Activated CD4-positive, alpha-beta T cell treated with anti-CD3 and anti-CD28 coated beads, Interleukin-2, amount 10 ng/mL, durations not matched to agents 24 days and 14 days (primary cell): ENCODE measurements around the gene FBXL7. TPM values are rescaled to one million over a fixed set of nuclear protein-coding genes. Genes with fewer than 3 reads are reported as not detected.

ENCODE experiments used
- DNase-seq: peaks from one replicate; pipeline ENCODE4 v3.0.0; 2022
- H3K27ac Mint-ChIP-seq: one replicate; pipeline ENCODE4 v1.8.0; 2022; ENCODE audit warnings: mild to moderate bottlenecking, mixed read lengths
- H3K27me3 Mint-ChIP-seq: one replicate; pipeline ENCODE4 v1.8.0; 2022; ENCODE audit warnings: mixed read lengths
- H3K36me3 Mint-ChIP-seq: one replicate; pipeline ENCODE4 v1.8.0; 2022; ENCODE audit warnings: low read depth, mild to moderate bottlenecking, mixed read lengths
- H3K4me1 Mint-ChIP-seq: one replicate; pipeline ENCODE4 v1.8.0; 2021; ENCODE audit warnings: mixed read lengths
- H3K4me3 Mint-ChIP-seq: one replicate; pipeline ENCODE4 v1.8.0; 2022; ENCODE audit warnings: mild to moderate bottlenecking, moderate library complexity, mixed read lengths
- H3K9me3 Mint-ChIP-seq: one replicate; pipeline ENCODE4 v1.8.0; 2021; ENCODE audit warnings: mixed read lengths
- intact Hi-C: fragments of 100-400 bp; cut with micrococcal nuclease; formaldehyde crosslinking; loops from one replicate; pipeline ENCODE4 v1.15.1; 2023
- total RNA-seq: library from RNA; stranded (reverse); gene quantifications from 2 replicates; pipeline ENCODE4 v1.2.3, GENCODE V29; 2022

The FBXL7 gene
- total RNA-seq, 1 donor from 2014 or later: not detected

DNA sequence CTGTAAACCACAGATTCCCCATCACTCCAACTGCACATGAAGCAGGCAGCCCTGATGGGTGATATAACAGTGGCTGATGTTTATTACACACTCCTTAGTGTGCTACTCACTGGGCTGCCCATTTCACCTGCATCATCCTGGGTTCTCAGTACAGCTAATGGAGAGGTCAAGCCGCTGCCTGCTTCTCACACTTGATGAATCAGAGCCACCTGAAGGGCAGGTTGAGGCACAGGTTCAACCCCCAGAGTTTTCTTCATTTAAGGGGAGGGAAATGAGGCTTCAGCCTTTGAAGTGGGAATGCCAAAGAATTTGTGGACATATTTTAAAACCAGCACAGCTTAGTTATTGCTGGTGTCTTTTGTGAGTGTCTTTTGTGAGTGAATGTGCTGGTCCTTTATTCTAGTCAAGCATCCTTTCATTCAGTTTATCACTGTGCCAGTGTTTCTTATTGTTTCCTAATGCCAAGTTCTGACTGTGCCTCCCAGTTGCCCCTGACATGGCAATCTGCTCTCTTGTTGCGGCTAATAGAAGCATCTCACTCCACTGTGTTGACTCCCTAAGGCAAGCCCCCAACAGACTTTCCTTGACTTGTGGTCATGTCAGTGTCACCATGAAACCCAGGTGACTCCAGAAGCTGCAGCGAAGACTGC is 109.2 kb downstream of the FBXL7 start:
- H3K36me3 Mint-ChIP-seq: no peaks in the 10 kb centered on the region
- no peak for DNase-seq
- H3K27ac Mint-ChIP-seq: no peak overlapping the region
- no peak overlapping the region for H3K4me3 Mint-ChIP-seq
- H3K27me3 Mint-ChIP-seq: no peaks in the 10 kb centered on the region
- no peaks in the 10 kb centered on the region for H3K4me1 Mint-ChIP-seq
- intact Hi-C loops: no loop called here
- H3K9me3 Mint-ChIP-seq: no peaks in the 10 kb centered on the region

DNA sequence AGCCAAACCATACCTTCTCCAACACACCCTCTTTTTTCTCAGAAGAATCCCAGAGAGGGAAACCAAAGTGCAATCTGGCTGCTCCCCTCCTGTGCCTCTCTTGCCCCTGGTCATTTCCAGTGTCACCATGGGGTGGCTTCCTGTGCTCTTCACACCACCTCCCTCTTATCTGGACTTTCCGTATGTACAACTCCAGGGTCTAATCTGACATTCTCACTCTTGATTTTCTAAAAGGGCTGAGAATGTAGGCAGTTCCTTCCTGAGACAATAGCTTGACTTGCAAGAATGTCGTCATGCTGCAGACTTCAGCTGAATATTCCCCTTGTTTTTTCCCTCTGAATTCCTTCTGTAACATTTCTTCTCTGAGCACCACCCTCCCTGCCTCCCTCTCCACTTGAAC is 110.2 kb downstream of the FBXL7 start:
- H3K4me3 Mint-ChIP-seq: no peak overlapping the region
- H3K27me3 Mint-ChIP-seq: no peaks in the 10 kb centered on the region
- H3K9me3 Mint-ChIP-seq: no peaks in the 10 kb centered on the region
- no peak overlapping the region for H3K27ac Mint-ChIP-seq
- H3K4me1 Mint-ChIP-seq: no peaks in the 10 kb centered on the region
- intact Hi-C loops: no loop called here
- no peaks in the 10 kb centered on the region for H3K36me3 Mint-ChIP-seq
- DNase-seq: no peak

DNA sequence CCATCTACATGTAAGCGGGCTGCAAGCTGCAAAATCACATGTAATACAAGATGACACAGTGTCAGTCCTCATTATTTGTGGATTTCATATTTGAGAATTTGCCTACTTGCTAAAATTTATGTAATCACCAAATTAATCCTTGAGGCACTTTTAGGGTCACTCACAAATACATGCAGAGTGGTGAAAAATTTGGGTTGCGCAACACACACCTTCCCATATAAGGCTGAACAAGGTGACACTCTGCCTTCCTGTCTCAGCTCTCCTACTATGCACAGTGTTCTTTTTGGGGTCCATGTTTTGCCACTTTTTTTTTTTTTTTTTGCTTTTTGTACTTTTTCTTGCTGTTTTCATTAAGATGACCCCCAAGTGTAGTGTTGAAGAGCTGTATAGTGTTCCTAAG is 111.0 kb downstream of the FBXL7 start:
- no peaks in the 10 kb centered on the region for H3K36me3 Mint-ChIP-seq
- no peaks in the 10 kb centered on the region for H3K9me3 Mint-ChIP-seq
- no peak for DNase-seq
- intact Hi-C loops: no loop called here
- no peak overlapping the region for H3K27ac Mint-ChIP-seq
- no peaks in the 10 kb centered on the region for H3K4me1 Mint-ChIP-seq
- no peak overlapping the region for H3K4me3 Mint-ChIP-seq
- H3K27me3 Mint-ChIP-seq: no peaks in the 10 kb centered on the region

GRCh38 chr5:15612915-15613635 is 113.1 kb downstream of the FBXL7 start:
- Mint-ChIP-seq H3K27ac (no peak overlapping the region), H3K27me3 (no peaks in the 10 kb centered on the region), H3K4me3 (no peak overlapping the region)

GRCh38 chr5:15614679-15615078 is 114.7 kb downstream of the FBXL7 start:
- no peak for DNase-seq
- peaks cover 2% of the 10 kb centered on the region for H3K9me3 Mint-ChIP-seq
- no peak overlapping the region for H3K4me3 Mint-ChIP-seq
- H3K27me3 Mint-ChIP-seq: no peaks in the 10 kb centered on the region
- H3K27ac Mint-ChIP-seq: no peak overlapping the region
- intact Hi-C loops: no loop called here
- no peaks in the 10 kb centered on the region for H3K36me3 Mint-ChIP-seq
- no peaks in the 10 kb centered on the region for H3K4me1 Mint-ChIP-seq

More at GRCh38 chr5:15612915-15613635, 113.1 kb downstream of the FBXL7 start:
- Mint-ChIP-seq H3K36me3 (no peaks in the 10 kb centered on the region), H3K9me3 (no peaks in the 10 kb centered on the region), H3K4me1 (no peaks in the 10 kb centered on the region)
- intact Hi-C loops: no loop called here
- DNase-seq: no peak

DNA sequence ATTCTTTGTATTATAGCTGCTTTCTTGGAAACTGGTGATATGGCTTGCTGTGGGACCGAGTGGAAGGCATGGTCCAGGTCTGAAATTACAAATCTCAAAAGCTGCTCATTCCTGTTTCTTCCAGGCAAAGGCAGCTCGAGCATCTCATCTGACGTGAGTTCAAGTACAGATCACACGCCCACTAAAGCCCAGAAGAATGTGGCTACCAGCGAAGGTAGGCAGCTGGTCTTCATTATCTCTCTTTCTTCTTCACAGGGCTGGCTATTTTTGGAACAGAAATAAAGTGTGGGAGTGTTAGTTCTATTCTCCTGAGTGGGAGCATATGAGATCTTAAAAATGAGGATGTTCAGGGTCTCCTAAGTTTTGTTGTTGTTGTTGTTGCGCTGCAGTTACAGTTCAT is 115.9 kb downstream of the FBXL7 start:
- Mint-ChIP-seq H3K27ac (no peak overlapping the region), H3K4me1 (no peaks in the 10 kb centered on the region), H3K36me3 (no peaks in the 10 kb centered on the region), H3K27me3 (no peaks in the 10 kb centered on the region), H3K4me3 (no peak overlapping the region), H3K9me3 (peaks cover 4% of the 10 kb centered on the region)
- no peak for DNase-seq
- intact Hi-C loops: no loop called here

- intact Hi-C loops: no loop called here
- no peak overlapping the region for H3K27ac Mint-ChIP-seq
- DNase-seq: no peak
- H3K9me3 Mint-ChIP-seq: peaks cover 4% of the 10 kb centered on the region
- H3K36me3 Mint-ChIP-seq: no peaks in the 10 kb centered on the region
- no peak overlapping the region for H3K4me3 Mint-ChIP-seq
- H3K4me1 Mint-ChIP-seq: no peaks in the 10 kb centered on the region
- H3K27me3 Mint-ChIP-seq: no peaks in the 10 kb centered on the region
Observed at GRCh38 chr5:15618938-15619337, 119.0 kb downstream of the FBXL7 start.

GRCh38 chr5:15620501-15620900 is 120.5 kb downstream of the FBXL7 start:
- Mint-ChIP-seq H3K9me3 (peaks cover 4% of the 10 kb centered on the region), H3K27ac (no peak overlapping the region), H3K4me3 (no peak overlapping the region), H3K4me1 (no peaks in the 10 kb centered on the region), H3K27me3 (no peaks in the 10 kb centered on the region), H3K36me3 (no peaks in the 10 kb centered on the region)
- intact Hi-C loops: no loop called here
- no peak for DNase-seq

DNA sequence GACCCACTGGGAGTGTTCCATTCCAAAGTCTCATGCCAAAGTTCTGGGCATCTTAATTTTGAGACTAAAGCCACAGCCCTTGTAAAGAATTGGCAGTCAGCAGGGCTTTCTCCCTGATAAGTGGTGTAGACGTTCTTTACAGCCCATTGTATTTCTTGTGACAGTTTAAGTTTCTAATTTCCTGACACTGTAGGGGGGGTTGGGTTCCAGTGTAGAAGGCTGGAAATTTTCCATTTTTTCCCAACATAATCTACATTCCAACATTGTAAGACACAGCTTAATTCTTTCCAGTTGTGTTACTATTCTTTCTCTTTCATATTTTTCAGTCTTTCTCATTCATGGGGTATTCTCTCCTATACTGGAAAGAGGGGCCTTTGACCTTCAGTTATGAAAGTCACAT is 121.1 kb downstream of the FBXL7 start:
- intact Hi-C loops: no loop called here
- no peak overlapping the region for H3K4me3 Mint-ChIP-seq
- H3K9me3 Mint-ChIP-seq: peaks cover 4% of the 10 kb centered on the region
- DNase-seq: no peak
- H3K36me3 Mint-ChIP-seq: no peaks in the 10 kb centered on the region
- no peak overlapping the region for H3K27ac Mint-ChIP-seq
- no peaks in the 10 kb centered on the region for H3K4me1 Mint-ChIP-seq
- no peaks in the 10 kb centered on the region for H3K27me3 Mint-ChIP-seq

DNA sequence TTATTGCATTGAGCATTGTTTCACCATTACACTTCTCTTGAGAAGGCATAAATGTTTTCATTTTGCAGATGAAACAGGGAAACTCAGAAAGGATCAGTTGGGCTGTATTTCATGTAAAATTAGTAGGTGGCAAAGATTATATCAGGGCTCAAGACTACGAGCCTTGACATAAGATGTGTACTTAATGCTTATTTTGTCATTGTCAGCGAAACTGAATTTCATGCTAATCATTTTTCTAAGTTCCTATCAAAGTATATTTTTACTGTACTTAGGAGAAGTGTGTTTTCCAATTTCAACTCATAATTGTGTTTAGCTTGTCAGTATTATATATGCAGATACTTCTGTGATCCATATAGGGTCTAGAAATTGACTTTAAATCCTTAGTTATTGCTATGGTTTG is 123.8 kb downstream of the FBXL7 start:
- H3K36me3 Mint-ChIP-seq: no peaks in the 10 kb centered on the region
- intact Hi-C loops: no loop called here
- no peaks in the 10 kb centered on the region for H3K27me3 Mint-ChIP-seq
- no peak overlapping the region for H3K4me3 Mint-ChIP-seq
- no peak overlapping the region for H3K27ac Mint-ChIP-seq
- DNase-seq: no peak
- no peaks in the 10 kb centered on the region for H3K4me1 Mint-ChIP-seq
- H3K9me3 Mint-ChIP-seq: peaks cover 4% of the 10 kb centered on the region

GRCh38 chr5:15627109-15627508 is 127.1 kb downstream of the FBXL7 start:
- intact Hi-C loops: no loop called here
- no peak for DNase-seq
- Mint-ChIP-seq H3K27ac (no peak overlapping the region), H3K4me3 (no peak overlapping the region), H3K9me3 (no peaks in the 10 kb centered on the region), H3K27me3 (no peaks in the 10 kb centered on the region), H3K36me3 (no peaks in the 10 kb centered on the region), H3K4me1 (no peaks in the 10 kb centered on the region)

- Mint-ChIP-seq H3K27me3 (no peaks in the 10 kb centered on the region), H3K4me1 (no peaks in the 10 kb centered on the region), H3K9me3 (no peaks in the 10 kb centered on the region), H3K4me3 (no peak overlapping the region), H3K27ac (no peak overlapping the region), H3K36me3 (no peaks in the 10 kb centered on the region)
- no peak for DNase-seq
- intact Hi-C loops: no loop called here
Observed at GRCh38 chr5:15627647-15628046, 127.7 kb downstream of the FBXL7 start.

- intact Hi-C loops: no loop called here
Observed at GRCh38 chr5:15630441-15630840, 130.5 kb downstream of the FBXL7 start.

DNA sequence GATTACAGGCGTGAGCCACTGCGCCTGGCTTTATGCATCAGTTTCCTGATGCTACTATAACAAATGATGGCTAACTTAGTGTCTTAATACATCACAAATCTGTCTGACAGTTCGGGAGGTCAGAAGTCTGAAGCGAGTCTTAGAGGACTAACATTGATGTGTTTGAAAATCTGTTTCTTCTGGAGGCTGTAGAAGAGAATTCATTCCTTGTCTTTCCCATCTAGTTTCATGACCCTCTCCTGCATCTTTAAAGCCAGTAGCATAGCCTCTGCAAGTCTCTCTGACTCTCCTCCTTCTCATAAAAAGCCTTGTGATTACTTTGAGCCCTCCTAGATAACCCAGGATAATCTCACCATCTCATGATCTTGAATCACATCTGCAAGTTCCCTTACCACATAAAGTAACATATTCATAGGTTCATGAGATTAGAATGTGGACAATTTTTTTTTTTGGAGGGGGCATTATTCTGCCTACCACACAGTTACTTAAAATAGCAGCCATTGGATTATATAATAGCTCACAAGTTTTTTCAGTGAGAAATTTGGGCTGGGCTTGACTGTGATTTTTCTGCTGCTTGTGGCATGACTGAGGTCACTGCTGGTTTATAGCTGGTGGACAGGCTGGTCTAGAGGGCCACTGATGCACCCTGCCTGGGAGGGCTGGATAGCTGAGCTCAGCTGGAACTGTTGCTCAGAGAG is 134.8 kb downstream of the FBXL7 start:
- H3K4me3 Mint-ChIP-seq: no peak overlapping the region
- no peaks in the 10 kb centered on the region for H3K4me1 Mint-ChIP-seq
- intact Hi-C loops: no loop called here
- no peak overlapping the region for H3K27ac Mint-ChIP-seq
- H3K36me3 Mint-ChIP-seq: no peaks in the 10 kb centered on the region
- H3K27me3 Mint-ChIP-seq: no peaks in the 10 kb centered on the region
- DNase-seq: no peak
- H3K9me3 Mint-ChIP-seq: peaks cover 4% of the 10 kb centered on the region

More at GRCh38 chr5:15630441-15630840, 130.5 kb downstream of the FBXL7 start:
- H3K27ac Mint-ChIP-seq: no peak overlapping the region
- H3K36me3 Mint-ChIP-seq: no peaks in the 10 kb centered on the region
- H3K27me3 Mint-ChIP-seq: no peaks in the 10 kb centered on the region
- no peaks in the 10 kb centered on the region for H3K4me1 Mint-ChIP-seq
- H3K4me3 Mint-ChIP-seq: no peak overlapping the region
- no peaks in the 10 kb centered on the region for H3K9me3 Mint-ChIP-seq
- DNase-seq: no peak
